GM21825 (cell line): Measurements from ENCODE around the gene SLC22A1.
"Not testable (repeated sequence)": the region's sequence is repeated elsewhere in the genome, so short reads cannot be mapped to it uniquely, and the experiment has no call there.

Experiments used
- ATAC-seq: cut with Tn5 transposase; IDR thresholded peaks from one replicate; pipeline ENCODE4 v1.9.1; 2021; ENCODE audit warnings: mild to moderate bottlenecking, moderate library complexity; ENCODE audit not compliant: unreplicated experiment

Gene SLC22A1

DNA sequence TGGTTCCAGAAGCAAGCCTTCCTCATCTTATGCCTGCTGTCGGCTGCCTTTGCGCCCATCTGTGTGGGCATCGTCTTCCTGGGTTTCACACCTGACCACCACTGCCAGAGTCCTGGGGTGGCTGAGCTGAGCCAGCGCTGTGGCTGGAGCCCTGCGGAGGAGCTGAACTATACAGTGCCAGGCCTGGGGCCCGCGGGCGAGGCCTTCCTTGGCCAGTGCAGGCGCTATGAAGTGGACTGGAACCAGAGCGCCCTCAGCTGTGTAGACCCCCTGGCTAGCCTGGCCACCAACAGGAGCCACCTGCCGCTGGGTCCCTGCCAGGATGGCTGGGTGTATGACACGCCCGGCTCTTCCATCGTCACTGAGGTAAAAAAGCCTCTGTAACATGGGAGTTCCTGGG lies 366 bp downstream of the SLC22A1 start:
- no peak for ATAC-seq

- no peak for ATAC-seq
Measured at GRCh38 chr6:160122744-160123143, 1.1 kb downstream of the SLC22A1 start.

- ATAC-seq = no peak
Measured at GRCh38 chr6:160124007-160124406, 2.4 kb downstream of the SLC22A1 start.

GRCh38 chr6:160124605-160125004 lies 3.0 kb downstream of the SLC22A1 start:
- ATAC-seq = no peak

GRCh38 chr6:160125105-160125504 lies 3.5 kb downstream of the SLC22A1 start:
- ATAC-seq = not testable (repeated sequence)

DNA sequence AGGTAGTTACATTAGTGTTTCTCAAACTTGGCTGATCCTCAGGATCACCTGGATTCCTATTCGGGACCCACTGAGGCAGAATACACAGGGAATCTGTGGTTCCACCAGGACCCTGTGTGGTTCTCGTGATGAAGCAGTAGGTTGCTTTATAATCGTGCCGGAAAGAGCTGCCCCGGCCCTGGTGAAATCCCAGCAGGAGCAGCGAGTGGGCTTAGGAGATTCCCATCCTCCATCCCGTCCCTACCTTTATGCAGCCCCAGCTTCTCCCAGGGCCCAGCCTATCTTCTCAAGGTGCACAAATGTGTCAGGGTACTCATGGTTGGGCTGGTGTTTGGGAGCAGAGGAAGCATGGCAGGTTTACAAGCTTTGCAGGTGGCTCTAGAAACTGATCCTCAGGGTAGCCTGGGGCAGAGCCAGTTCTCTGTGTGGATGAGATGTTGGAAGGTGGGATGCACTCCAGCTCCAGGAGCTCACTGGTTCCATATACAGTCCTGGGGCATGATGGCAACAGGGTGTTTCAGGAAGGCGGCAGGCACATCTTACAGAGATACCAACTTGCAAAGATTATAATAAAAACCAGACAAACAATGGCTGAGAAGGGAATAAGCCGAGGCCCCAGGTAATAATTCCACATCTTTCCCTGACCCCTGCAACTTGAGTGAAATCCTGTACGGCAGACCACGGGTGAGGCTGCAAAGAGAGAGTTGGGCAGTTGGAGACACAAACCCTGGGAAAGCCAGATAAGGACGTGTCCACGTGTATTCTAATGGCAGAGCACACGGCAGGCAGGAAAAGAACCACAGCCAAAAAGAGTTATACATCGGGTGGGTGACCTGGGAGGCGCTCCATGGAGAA lies 5.9 kb downstream of the SLC22A1 start:
- ATAC-seq = no peak

DNA sequence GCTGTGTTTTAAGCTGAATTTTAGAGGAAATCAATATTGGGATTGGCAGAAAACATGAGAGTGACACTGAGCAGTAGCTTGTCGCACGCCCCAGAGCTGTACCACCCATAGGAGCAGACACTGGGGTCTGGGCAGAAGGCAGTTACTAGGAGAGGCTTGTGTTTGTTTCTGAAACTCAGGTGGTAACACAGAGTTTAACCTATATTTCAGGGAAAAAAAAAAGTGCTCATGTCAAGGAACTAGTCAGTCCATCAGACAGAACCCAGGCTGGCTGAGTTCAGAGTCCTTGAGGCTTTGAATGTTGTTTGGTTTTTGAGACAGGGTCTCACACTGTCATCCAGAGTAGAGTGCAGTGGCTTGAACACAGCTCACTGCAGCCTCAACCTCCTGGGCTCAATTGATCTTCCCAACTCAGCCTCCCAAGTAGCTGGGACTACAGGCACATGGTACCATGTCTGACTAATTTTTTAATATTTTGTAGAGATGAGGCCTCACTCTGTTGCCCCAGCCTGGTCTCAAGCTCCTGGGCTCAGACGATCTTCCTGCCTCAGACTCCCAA lies 6.6 kb downstream of the SLC22A1 start:
- ATAC-seq = no peak

- ATAC-seq = no peak
Measured at GRCh38 chr6:160128879-160129516, 7.4 kb downstream of the SLC22A1 start.

GRCh38 chr6:160129881-160130615 lies 8.4 kb downstream of the SLC22A1 start:
- no peak for ATAC-seq

DNA sequence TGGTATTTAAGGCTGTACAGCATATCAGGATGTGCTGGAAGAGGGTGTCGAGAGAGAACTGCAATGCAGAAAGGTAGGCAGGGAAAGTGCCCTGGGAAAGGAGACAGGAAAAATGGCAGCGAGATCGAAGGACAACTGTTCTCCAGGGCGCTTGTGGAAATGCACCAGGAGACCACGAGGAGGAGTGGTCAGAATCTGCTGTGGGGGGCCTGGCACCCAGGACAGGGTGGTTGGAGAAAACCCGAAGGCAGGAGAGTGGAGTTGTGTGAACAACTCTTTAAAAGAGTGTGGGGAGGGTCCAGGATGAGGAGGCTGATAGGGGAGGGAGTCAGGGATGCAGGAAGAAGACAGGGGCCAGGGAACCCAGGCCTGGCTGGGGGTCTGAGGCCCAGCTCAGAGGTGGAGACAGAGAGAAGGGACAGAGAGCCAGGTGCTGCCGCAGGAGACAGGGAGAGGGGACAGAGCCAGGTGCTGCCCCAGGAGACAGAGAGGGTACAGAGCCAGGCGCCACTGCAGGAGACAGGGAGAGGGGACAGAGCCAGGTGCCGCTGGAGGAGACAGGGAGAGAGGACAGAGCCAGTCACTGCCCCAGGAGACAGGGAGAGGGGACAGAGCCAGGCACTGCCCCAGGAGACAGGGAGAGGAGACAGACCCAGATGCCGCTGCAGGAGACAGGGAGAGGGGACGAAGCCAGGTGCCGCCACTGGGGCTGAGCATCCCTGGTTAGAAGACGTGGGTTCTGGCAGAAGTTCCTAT lies 9.3 kb downstream of the SLC22A1 start:
- ATAC-seq = no peak

DNA sequence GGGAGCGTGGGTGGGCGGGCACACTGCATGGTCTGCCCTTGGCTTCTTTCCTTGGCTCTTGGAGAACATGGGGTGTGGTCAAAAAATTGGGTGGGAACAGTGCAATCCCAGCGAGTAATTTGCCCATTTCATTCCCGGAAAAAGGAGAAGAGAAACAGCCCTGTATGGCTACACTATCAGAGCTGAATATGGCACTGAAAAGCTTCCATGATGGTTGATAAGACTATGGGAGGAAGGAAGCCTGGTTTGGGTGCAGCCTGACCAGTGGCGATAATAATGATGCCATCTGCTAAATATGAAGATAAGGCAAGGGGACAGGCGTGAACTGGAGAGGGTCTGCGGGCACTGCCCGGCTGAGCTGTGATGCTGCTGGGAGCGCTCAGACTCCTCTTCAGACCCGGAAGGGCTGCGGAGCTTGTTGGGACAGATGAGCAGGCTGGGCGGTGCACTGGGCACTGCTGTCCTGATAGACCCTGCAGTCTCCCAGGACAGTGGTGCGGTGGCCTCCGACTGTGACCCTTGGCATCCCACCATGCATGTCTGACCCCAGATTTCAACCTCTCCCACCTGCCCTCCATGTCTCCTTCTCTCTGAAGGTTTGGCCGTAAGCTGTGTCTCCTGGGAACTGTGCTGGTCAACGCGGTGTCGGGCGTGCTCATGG lies 10.2 kb downstream of the SLC22A1 start:
- no peak for ATAC-seq

- ATAC-seq = no peak
Measured at GRCh38 chr6:160132297-160132637, 10.7 kb downstream of the SLC22A1 start.

DNA sequence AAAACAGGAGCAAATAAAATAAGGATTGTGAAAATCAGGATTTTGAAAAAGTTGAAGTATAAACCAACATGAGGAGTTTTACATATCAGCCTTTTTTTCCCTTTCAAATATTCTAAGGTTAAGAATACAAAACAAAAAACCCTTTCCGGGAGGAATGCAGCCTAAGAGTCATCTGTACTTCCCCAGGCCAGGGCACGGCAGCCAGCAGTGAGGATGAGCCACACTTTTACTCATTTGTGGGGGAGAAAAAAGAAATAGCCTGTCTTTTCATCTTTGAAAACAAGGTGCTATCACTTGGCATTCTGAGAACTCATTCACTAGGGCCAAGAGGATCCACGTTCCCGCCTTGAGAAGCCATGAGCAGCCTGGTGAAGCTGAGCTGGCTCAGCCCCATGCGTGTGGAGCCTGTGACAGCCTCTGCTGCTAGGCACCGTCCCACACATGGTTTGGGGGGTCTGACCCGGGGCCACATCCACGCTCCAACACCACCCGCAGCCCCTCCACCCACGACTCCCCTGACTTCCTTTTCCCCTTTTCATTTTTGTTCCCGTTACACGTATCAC lies 11.2 kb downstream of the SLC22A1 start:
- no peak for ATAC-seq

GRCh38 chr6:160133441-160134336 lies 12.1 kb downstream of the SLC22A1 start:
- ATAC-seq = no peak

DNA sequence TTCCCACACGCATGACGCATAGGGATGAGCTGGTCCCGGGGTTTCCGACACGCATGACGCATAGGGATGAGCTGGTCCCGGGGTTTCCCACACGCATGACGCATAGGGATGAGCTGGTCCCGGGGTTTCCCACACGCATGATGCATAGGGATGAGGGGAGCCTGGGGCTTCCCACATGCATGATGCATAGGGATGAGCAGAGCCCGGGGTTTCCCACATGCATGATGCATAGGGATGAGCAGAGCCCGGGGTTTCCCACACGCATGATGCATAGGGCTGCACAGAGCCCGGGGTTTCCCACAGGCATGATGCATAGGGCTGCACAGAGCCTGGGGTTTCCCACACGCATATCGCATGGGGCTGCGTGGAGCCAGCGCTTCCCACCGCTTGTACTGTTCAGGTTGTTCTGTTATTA lies 12.7 kb downstream of the SLC22A1 start:
- not testable (repeated sequence) for ATAC-seq

DNA sequence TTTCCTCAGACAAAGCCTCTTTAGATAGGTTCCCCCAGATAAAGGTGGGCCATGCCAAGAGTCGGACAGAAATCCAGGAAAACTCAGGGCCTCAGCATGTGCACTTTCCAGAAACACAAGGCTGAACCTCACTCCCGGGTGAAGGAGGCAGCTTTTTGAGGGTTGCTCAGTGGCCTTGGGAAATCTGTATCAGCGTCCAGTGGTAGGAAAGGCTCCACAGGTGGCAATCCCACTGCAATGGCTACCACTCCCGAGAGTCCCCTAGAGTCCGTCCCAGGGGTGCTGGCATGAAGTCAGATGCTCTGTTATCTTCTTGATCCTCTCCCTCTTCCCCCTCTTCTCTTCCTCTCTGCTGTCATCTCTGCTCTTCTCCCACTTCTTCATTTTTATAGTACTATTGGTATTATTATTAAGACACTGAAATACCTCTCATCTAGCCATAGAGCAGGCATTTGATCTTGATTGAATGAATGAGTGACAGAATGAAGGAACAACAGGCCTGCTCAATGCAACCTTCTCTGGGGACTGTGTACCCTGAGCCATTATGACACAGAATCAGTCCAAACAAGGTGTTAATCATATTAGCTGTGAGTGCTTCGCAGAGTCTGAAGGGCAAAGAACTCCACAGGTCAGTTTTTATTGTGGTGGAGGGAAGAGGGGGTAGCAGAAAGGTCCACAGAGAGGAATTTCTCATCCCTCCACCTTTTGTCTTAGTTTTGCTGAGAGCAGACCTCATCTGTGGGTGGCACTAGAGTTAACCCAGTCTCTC lies 13.3 kb downstream of the SLC22A1 start:
- ATAC-seq = no peak

DNA sequence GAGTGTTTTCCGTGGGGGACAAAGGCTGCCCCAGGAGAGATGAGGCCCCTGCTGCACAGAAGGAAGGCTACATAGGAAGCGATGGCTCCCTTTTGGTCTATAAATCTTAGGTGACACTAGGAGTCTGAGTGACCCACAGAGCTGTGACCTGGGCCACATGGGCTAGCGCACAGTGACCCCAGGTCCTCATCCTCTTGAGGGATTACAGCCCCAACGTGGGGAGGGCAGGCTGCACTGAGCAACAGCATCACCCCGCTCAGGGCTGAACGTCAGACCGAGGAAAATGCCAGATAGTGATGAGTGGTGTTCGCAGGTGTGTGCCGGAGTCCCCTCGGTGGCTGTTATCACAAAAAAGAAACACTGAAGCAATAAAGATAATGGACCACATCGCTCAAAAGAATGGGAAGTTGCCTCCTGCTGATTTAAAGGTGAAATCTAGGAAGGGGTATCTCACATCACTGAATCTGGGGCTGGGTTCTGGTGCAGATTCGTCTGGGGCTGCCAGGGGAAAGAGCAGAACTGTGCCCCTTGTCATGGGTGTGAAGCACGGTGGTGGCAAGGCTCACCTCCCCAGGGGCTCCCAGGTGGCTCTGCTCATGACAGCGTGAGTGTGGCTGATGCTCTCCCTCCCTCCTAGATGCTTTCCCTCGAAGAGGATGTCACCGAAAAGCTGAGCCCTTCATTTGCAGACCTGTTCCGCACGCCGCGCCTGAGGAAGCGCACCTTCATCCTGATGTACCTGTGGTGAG lies 14.5 kb downstream of the SLC22A1 start:
- ATAC-seq = no peak
